Endometrial microvascular endothelial cells (primary cell): ENCODE results near the gene CRB1. TPM values are rescaled to one million over a fixed set of nuclear protein-coding genes. Genes with fewer than 3 reads are reported as not detected.
"Not testable (repeated sequence)": the region's sequence is repeated elsewhere in the genome, so short reads cannot be mapped to it uniquely, and the experiment has no call there.

Experiments used
- in situ Hi-C: cut with HindIII; loops from 2 replicates; pipeline ENCODE4 v1.10.0; 2017; ENCODE audit warnings: low sequenced_read_pairs, low pct_unique_long_range_greater_than_20kb; ENCODE audit errors: inconsistent ontology term
- total RNA-seq: library from RNA; depleted of rRNA; stranded (reverse); fragments of >200 nt; gene quantifications from one replicate; pipeline ENCODE4 v1.2.3, GENCODE V29; 2015; ENCODE audit errors: inconsistent ontology term

CRB1 gene
- total RNA-seq, 1 donor from 2014 or later: not detected

- in situ Hi-C loops: no loop called here
Observed at GRCh38 chr1:197390856-197391255, 122.8 kb downstream of the CRB1 start.

GRCh38 chr1:197391303-197392226 is 123.5 kb downstream of the CRB1 start:
- in situ Hi-C loops: no loop called here

- in situ Hi-C loops: no loop called here
Observed at GRCh38 chr1:197392541-197392940, 124.5 kb downstream of the CRB1 start.

DNA sequence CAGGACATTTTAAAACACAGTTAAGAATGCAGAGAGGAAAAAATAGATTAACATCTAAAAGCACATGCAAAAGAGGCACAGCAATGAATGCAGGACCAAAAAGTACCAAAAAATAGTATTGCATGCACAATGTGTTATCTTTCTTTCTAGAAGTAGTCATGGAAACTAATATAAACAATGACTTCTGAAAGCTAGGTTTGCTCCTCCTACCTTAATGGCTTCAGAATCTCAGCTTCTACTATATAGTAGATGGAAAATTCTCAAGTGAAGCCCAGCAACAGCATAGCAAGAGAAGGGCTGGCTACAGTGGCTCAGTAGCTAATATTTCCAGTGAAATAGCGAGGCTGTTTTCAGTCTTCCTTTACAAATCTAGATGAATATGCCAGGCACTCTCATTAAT is 125.1 kb downstream of the CRB1 start:
- in situ Hi-C loops: no loop called here

GRCh38 chr1:197393772-197394171 is 125.7 kb downstream of the CRB1 start:
- in situ Hi-C loops: no loop called here

GRCh38 chr1:197394831-197395608 is 127.0 kb downstream of the CRB1 start:
- in situ Hi-C loops: no loop called here

GRCh38 chr1:197397895-197398294 is 129.8 kb downstream of the CRB1 start:
- in situ Hi-C loops: no loop called here

DNA sequence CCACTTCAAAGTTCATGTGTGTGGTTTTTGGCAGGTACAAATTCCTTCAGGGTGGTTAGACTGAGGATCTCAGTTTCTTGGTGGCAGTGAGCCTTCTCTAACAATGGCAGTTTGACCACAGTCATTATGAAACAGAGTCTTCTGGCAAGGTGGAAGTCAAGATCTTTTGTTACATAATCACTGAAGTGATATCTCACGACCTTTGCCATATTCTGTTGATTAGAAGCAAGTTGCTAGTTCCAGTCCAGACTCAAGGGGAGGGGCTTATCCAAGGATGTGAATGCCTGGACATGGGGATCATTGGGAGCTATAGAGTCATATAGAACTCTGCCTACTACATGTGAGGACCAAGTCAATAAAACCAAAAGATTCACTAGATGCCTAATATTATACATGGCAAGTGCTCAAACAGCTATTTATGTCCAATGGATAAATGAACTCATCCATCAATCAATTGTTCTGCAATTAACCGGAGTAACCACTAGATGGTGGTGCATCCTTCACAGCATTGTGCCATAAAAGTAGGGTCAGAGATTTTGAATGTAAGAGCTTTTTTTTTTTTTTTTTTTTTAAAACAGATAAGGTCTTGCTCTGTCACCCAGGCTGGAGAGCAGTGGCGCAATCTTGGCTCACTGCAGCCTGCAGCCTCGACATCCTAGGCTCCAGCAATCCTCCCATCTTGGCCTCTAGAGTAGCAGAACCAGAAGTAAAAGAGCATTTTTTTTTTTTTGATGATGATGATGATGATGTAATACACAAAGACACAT is 131.9 kb downstream of the CRB1 start:
- in situ Hi-C loops: no loop called here

DNA sequence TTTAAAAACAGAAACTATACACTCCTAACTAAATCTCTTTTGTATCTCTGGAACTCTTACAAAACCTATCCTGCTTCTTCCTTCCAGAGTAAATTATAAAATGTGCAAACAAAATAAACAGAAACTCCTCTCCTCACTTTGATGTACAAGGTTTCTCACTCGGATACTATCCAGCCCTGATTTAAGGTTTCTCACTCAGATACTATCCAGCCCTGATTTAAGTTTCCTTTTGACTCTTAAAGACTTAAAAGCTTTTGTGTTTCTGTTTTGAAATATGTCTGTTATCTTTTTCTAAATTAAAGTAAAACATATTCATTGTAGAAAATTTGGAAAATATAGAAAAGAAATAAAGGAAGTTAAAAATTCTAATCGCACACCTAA is 132.5 kb downstream of the CRB1 start:
- in situ Hi-C loops: no loop called here

- in situ Hi-C loops: no loop called here
Observed at GRCh38 chr1:197402189-197402588, 134.1 kb downstream of the CRB1 start.

DNA sequence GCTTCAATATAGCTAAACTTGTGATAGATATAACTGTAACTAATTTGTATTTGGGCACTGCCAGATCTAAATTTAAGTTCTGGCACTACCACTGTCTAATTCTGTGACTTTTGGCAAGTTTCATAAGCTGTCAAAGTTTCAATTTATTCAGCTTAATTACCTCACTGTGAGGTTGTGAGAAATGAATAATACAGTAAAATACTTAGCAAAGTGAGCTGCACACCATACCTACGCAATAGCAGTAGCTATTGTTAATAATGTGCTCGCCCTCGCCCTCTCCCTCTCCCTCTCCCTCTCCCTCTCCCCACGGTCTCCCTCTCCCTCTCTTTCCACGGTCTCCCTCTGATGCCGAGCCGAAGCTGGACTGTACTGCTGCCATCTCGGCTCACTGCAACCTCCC is 136.7 kb downstream of the CRB1 start:
- in situ Hi-C loops: not testable (repeated sequence)

- in situ Hi-C loops: not testable (repeated sequence)
Observed at GRCh38 chr1:197405614-197406013, 137.6 kb downstream of the CRB1 start.

- in situ Hi-C loops: no loop called here
Observed at GRCh38 chr1:197413564-197413963, 145.5 kb downstream of the CRB1 start.

GRCh38 chr1:197415221-197415620 is 147.2 kb downstream of the CRB1 start:
- in situ Hi-C loops: no loop called here

- in situ Hi-C loops: no loop called here
Observed at GRCh38 chr1:197418693-197419092, 150.6 kb downstream of the CRB1 start.

DNA sequence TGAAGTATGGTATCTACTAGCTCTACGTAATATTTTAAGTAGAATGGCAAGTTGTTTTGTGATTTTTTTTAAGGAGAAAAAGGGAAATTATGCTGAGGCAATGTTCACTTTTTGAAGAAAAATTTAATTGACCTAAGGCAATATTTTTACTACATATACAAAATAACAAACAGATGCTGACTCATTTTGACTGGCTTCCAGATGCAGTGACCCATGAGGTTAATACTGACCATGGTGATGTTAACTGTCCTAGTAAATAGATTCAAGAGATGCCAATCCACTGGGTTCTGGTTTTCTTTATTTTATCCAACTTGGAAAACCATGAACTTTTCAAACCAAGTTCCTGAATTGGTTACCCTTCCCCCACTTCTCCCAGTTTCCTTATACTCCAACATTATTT is 154.9 kb downstream of the CRB1 start:
- in situ Hi-C loops: no loop called here

- in situ Hi-C loops: no loop called here
Observed at GRCh38 chr1:197424380-197424779, 156.3 kb downstream of the CRB1 start.

DNA sequence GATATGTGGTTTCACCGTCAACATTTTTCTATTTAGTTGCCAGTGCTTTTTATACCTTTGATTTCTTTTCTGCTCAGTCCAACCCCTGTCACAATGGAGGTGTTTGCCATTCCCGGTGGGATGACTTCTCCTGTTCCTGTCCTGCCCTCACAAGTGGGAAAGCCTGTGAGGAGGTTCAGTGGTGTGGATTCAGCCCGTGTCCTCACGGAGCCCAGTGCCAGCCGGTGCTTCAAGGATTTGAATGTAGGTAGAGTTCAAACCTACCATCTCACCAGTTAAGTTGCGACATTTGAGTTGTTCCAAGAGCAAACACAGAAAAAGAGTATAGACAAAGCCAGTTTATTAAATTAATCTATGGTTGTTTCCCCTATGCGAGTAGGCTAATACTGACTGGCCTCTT is 161.3 kb downstream of the CRB1 start:
- in situ Hi-C loops: no loop called here

GRCh38 chr1:197435224-197435623 is 167.2 kb downstream of the CRB1 start:
- in situ Hi-C loops: no loop called here
